K562 (cell line): ENCODE results near the gene CFAP251. TPM values are rescaled to one million over a fixed set of nuclear protein-coding genes. Genes with fewer than 3 reads are reported as not detected.

ENCODE experiments used
- BRD9 ChIP-seq: fragments of 450-650 bp; IDR thresholded peaks from 2 replicates; pipeline ENCODE4 v1.6.1; 2018; ENCODE audit warnings: low read depth; ENCODE audit not compliant: partially characterized antibody
- CEBPG ChIP-seq, 3 experiments: fragments of 200-800 bp in 1 of 3; sonication (Bioruptor generic) in 1 of 3; sonication (generic) in 1 of 3; formaldehyde crosslinking in 1 of 3; IDR thresholded peaks in 2 of 3; conservative IDR thresholded peaks in 1 of 3; 2 replicates each; pipeline versions ENCODE4 v1.6.1 to v1.8.0; 2016 to 2022; ENCODE audit warnings: missing compliant biosample characterization in 2 of 3, missing genetic modification characterization in 2 of 3, mild to moderate bottlenecking in 1 of 3, missing genetic modification reagents in 1 of 3
- E2F3 ChIP-seq: fragments of 250-450 bp; sonication (Bioruptor Pico); IDR thresholded peaks from 2 replicates; pipeline ENCODE4 v1.4.0; 2020; ENCODE audit warnings: mild to moderate bottlenecking
- ETV5 ChIP-seq: sonication (generic); formaldehyde crosslinking; IDR thresholded peaks from 2 replicates; pipeline ENCODE4 v1.4.0; 2020; ENCODE audit warnings: low read depth, mild to moderate bottlenecking, missing genetic modification reagents
- HDAC2 ChIP-seq: fragments of 450-650 bp; IDR thresholded peaks from 2 replicates; pipeline ENCODE4 v1.6.1; 2016; ENCODE audit warnings: mild to moderate bottlenecking
- KLF16 ChIP-seq: IDR thresholded peaks from 2 replicates; pipeline ENCODE4 v1.6.1; 2016; ENCODE audit warnings: antibody characterized with exemption
- MAFG ChIP-seq: fragments of 450-650 bp; conservative IDR thresholded peaks from 2 replicates; pipeline ENCODE4 v1.6.1; 2016; ENCODE audit warnings: missing genetic modification characterization, missing compliant biosample characterization
- NCOA6 ChIP-seq: fragments of 450-650 bp; IDR thresholded peaks from 2 replicates; pipeline ENCODE4 v1.6.1; 2017; ENCODE audit warnings: mild to moderate bottlenecking
- NR4A1 ChIP-seq, 2 experiments: fragments of 250-450 bp in 1 of 2; fragments of 450-650 bp in 1 of 2; sonication (Bioruptor Pico) in 1 of 2; IDR thresholded peaks; 2 replicates each; pipeline versions ENCODE4 v1.4.0 to v1.6.1; 2016 to 2020; ENCODE audit warnings: mild to moderate bottlenecking in 2 of 2, missing compliant biosample characterization in 1 of 2, missing genetic modification characterization in 1 of 2, moderate library complexity in 1 of 2
- POLR2A ChIP-seq: fragments of 450-650 bp; conservative IDR thresholded peaks from 2 replicates; pipeline ENCODE4 v1.6.1; 2016
- RB1 ChIP-seq: fragments of 450-650 bp; IDR thresholded peaks from 2 replicates; pipeline ENCODE4 v1.6.1; 2017; ENCODE audit warnings: low read depth, mild to moderate bottlenecking
- SRSF3 ChIP-seq: fragments of 200-400 bp; formaldehyde crosslinking; IDR thresholded peaks from 2 replicates; pipeline ENCODE4 v1.6.1; 2016; ENCODE audit warnings: mild to moderate bottlenecking, low read length, moderate library complexity; ENCODE audit not compliant: insufficient read depth
- TEAD4 ChIP-seq, 2 experiments: sonication (generic) in 1 of 2; formaldehyde crosslinking in 1 of 2; IDR thresholded peaks; 2 replicates each; pipeline versions ENCODE4 v1.6.1 to v1.8.0; 2012 to 2022; ENCODE audit warnings: borderline replicate concordance in 1 of 2, inconsistent platforms in 1 of 2, low read length in 1 of 2, mild to moderate bottlenecking in 1 of 2, missing genetic modification reagents in 1 of 2
- ZBTB1 ChIP-seq: sonication (generic); formaldehyde crosslinking; IDR thresholded peaks from 2 replicates; pipeline ENCODE4 v1.8.1; 2023; ENCODE audit warnings: missing genetic modification reagents, low read depth, mild to moderate bottlenecking, borderline replicate concordance
- ZNF274 ChIP-seq: IDR thresholded peaks from 2 replicates; pipeline ENCODE4 v1.6.1; 2011; ENCODE audit warnings: low read depth, mild to moderate bottlenecking, low read length, moderate library complexity, borderline replicate concordance
- ZSCAN32 ChIP-seq: fragments of 450-650 bp; formaldehyde crosslinking; IDR thresholded peaks from 2 replicates; pipeline ENCODE4 v1.4.0; 2020; ENCODE audit warnings: mild to moderate bottlenecking, moderate library complexity
- polyA plus RNA-seq, 8 experiments: library from polyadenylated mRNA; depleted of rRNA in 4 of 8; stranded (reverse) in 5 of 8; unstranded in 3 of 8; fragments of >200 nt; fragmentation: Nextera tagmentation in 2 of 8; fragmentation: Illumina TruSeq in 1 of 8; extraction: Ambion mirVana in 2 of 8; extraction: Trizol in 1 of 8; gene quantifications; 2 replicates each; pipeline versions ENCODE4 v1.2.1 to v1.2.3, GENCODE V29; 2011 to 2014; ENCODE audit warnings: inconsistent platforms in 1 of 8, missing spikeins in 1 of 8
- total RNA-seq, 7 experiments: library from RNA; depleted of rRNA in 6 of 7; stranded (reverse); fragments of >200 nt in 6 of 7; fragmentation: Illumina TruSeq in 2 of 7; extraction: Trizol in 2 of 7; gene quantifications; 2 replicates each; pipeline versions ENCODE4 v1.2.1 to v1.2.3, GENCODE V29; 2011 to 2021; ENCODE audit warnings: low replicate concordance in 1 of 7
- TF ChIP-seq, protein P1 (sequence below), 2 experiments: fragments of 450-650 bp in 1 of 2; IDR thresholded peaks; 2 replicates each; pipeline ENCODE4 v1.6.1; 2011 to 2017; ENCODE audit warnings: low read depth in 2 of 2, antibody characterized with exemption in 1 of 2, borderline replicate concordance in 1 of 2, low read length in 1 of 2, mild to moderate bottlenecking in 1 of 2, mixed read lengths in 1 of 2; ENCODE audit not compliant: control insufficient read depth in 1 of 2
- TF ChIP-seq, protein P2 (sequence below): sonication (generic); formaldehyde crosslinking; IDR thresholded peaks from 2 replicates; pipeline ENCODE4 v1.8.1; 2022; ENCODE audit warnings: missing genetic modification reagents

The CFAP251 gene
- total and polyA plus RNA-seq, 9 of the 15 experiments (the other 6 are each of a cell fraction or from before 2014, with no cell fraction given) = 16.6 to 31.0 (median 19.1) TPM

DNA sequence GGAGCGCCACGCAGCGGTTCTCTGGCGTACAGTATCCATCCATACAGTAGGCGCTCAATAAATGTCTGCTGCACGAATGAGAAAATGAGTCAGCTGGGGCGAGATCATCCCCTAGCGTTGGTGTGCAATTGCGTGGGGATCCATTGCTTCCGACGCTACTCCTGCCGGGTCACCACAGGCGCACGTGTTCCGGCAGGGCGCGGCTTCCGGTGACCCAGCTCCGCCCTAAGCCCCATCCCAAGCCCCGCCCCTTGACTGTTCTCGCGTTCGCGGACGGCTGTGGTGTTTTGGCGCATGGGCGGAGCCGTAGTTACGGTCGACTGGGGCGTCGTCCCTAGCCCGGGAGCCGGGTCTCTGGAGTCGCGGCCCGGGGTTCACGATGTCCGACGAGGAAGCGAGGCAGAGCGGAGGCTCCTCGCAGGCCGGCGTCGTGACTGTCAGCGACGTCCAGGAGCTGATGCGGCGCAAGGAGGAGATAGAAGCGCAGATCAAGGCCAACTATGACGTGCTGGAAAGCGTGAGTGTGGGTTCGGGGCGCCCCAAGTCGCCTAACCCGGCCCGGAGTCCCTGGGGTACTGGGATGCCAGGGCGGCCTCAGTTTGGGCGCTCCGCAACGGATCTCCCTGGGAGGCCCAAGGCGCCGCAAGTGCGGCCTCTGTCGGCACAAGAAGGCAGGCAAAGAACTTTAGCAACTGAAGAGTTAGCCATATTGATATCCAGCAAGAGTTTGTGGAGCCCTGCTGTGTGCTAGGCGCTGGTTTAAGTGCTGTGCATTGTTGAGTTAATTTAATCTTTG lies 29.7 kb upstream of the CFAP251 start, which contains the start of gene PSMD9 (continued):
- peak; percentile 32; the same call in 1 of the 2 replicates for TF ChIP-seq TEAD4 (IDR thresholded peaks at IDR 0.05; ENCODE audit: low read length)
- TF ChIP-seq TEAD4 (CRISPR knock-in tag; IDR thresholded peaks at IDR 0.05; ENCODE audit: borderline replicate concordance) = no peak
- peak; percentile 94 for TF ChIP-seq HDAC2
- no peak for TF ChIP-seq ZNF274
- TF ChIP-seq SRSF3 = no peak
- TF ChIP-seq, protein P1, sequence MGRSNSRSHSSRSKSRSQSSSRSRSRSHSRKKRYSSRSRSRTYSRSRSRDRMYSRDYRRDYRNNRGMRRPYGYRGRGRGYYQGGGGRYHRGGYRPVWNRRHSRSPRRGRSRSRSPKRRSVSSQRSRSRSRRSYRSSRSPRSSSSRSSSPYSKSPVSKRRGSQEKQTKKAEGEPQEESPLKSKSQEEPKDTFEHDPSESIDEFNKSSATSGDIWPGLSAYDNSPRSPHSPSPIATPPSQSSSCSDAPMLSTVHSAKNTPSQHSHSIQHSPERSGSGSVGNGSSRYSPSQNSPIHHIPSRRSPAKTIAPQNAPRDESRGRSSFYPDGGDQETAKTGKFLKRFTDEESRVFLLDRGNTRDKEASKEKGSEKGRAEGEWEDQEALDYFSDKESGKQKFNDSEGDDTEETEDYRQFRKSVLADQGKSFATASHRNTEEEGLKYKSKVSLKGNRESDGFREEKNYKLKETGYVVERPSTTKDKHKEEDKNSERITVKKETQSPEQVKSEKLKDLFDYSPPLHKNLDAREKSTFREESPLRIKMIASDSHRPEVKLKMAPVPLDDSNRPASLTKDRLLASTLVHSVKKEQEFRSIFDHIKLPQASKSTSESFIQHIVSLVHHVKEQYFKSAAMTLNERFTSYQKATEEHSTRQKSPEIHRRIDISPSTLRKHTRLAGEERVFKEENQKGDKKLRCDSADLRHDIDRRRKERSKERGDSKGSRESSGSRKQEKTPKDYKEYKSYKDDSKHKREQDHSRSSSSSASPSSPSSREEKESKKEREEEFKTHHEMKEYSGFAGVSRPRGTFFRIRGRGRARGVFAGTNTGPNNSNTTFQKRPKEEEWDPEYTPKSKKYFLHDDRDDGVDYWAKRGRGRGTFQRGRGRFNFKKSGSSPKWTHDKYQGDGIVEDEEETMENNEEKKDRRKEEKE (IDR thresholded peaks at IDR 0.05; ENCODE audit: borderline replicate concordance in 1 of 2, control insufficient read depth in 1 of 2, low read depth in 2 of 2, low read length in 1 of 2) = peak in 1 of 2 experiments; percentile 87; a peak in 2 of 4 replicates
- TF ChIP-seq POLR2A = peak; percentile 94
- TF ChIP-seq ZBTB1 (CRISPR knock-in tag) = peak; percentile 42; the same call in 1 of the 2 replicates
- TF ChIP-seq E2F3 (CRISPR knock-in tag) = no peak
- TF ChIP-seq NR4A1 (CRISPR knock-in tag; IDR thresholded peaks at IDR 0.05) = no peak
- no peak; the same call in none of the 2 replicates for TF ChIP-seq NR4A1 (tag; IDR thresholded peaks at IDR 0.05)
- peak; percentile 75 for TF ChIP-seq BRD9
- peak; percentile 68 for TF ChIP-seq KLF16
- TF ChIP-seq, protein P2, sequence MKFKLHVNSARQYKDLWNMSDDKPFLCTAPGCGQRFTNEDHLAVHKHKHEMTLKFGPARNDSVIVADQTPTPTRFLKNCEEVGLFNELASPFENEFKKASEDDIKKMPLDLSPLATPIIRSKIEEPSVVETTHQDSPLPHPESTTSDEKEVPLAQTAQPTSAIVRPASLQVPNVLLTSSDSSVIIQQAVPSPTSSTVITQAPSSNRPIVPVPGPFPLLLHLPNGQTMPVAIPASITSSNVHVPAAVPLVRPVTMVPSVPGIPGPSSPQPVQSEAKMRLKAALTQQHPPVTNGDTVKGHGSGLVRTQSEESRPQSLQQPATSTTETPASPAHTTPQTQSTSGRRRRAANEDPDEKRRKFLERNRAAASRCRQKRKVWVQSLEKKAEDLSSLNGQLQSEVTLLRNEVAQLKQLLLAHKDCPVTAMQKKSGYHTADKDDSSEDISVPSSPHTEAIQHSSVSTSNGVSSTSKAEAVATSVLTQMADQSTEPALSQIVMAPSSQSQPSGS (CRISPR knock-in tag) = no peak
- TF ChIP-seq MAFG (tag) = peak; percentile 60; the same call in 1 of the 2 replicates
- TF ChIP-seq RB1 = peak; percentile 69
- peak; percentile 99 for TF ChIP-seq ETV5 (CRISPR knock-in tag)
- TF ChIP-seq CEBPG (CRISPR knock-in tag; IDR thresholded peaks at IDR 0.05) = peak; percentile 97
- TF ChIP-seq CEBPG (tag; conservative IDR thresholded peaks at IDR 0.05 in 1 of 2, IDR thresholded peaks at IDR 0.05 in 1 of 2) = peak; percentile 20 to 70; a peak in 2 of 4 replicates
- TF ChIP-seq NCOA6 = no peak
- TF ChIP-seq ZSCAN32 (CRISPR knock-in tag) = 0 out of 2 replicates have a peak, but pooled peaks have one; percentile 45
